ENCODE measurements around the gene ABRAXAS1.

The ABRAXAS1 gene

GRCh38 chr4:83440899-83441298 is 44.0 kb downstream of the ABRAXAS1 start:
- Histone ChIP-seq H3K79me2 (ENCODE audit: low read length) (no peaks in the 10 kb centered on the region), H3K4me3 (ENCODE audit: low read length) (no peak overlapping the region), H2AFZ (ENCODE audit: low read depth, low read length) (no peak overlapping the region), H3K9ac (ENCODE audit: low read length) (no peak overlapping the region), H4K20me1 (ENCODE audit: insufficient read depth, low read length) (no peaks in the 10 kb centered on the region), H3K9me3 (ENCODE audit: insufficient read depth, low read length) (no peaks in the 10 kb centered on the region), H3K4me2 (ENCODE audit: low read length) (no peak overlapping the region), H3K27me3 (ENCODE audit: low read depth, low read length) (no peaks in the 10 kb centered on the region), H3K4me1 (ENCODE audit: low read length) (no peaks in the 10 kb centered on the region), H3K27ac (ENCODE audit: low read length) (no peak overlapping the region), H3K36me3 (replicated peaks; ENCODE audit: low read depth, low read length) (peaks cover 23% of the 10 kb centered on the region)
- TF ChIP-seq, protein P1, sequence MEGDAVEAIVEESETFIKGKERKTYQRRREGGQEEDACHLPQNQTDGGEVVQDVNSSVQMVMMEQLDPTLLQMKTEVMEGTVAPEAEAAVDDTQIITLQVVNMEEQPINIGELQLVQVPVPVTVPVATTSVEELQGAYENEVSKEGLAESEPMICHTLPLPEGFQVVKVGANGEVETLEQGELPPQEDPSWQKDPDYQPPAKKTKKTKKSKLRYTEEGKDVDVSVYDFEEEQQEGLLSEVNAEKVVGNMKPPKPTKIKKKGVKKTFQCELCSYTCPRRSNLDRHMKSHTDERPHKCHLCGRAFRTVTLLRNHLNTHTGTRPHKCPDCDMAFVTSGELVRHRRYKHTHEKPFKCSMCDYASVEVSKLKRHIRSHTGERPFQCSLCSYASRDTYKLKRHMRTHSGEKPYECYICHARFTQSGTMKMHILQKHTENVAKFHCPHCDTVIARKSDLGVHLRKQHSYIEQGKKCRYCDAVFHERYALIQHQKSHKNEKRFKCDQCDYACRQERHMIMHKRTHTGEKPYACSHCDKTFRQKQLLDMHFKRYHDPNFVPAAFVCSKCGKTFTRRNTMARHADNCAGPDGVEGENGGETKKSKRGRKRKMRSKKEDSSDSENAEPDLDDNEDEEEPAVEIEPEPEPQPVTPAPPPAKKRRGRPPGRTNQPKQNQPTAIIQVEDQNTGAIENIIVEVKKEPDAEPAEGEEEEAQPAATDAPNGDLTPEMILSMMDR (IDR thresholded peaks at IDR 0.05; ENCODE audit: low read depth, low read length), result no peak
- no peak for TF ChIP-seq EZH2phosphoT487 (IDR thresholded peaks at IDR 0.05; ENCODE audit: low read depth)

- Histone ChIP-seq H3K79me2 (ENCODE audit: low read length) (no peaks in the 10 kb centered on the region), H3K4me3 (ENCODE audit: low read length) (no peak overlapping the region), H3K4me2 (ENCODE audit: low read length) (no peak overlapping the region), H4K20me1 (ENCODE audit: insufficient read depth, low read length) (no peaks in the 10 kb centered on the region), H3K4me1 (ENCODE audit: low read length) (no peaks in the 10 kb centered on the region), H3K36me3 (replicated peaks; ENCODE audit: low read depth, low read length) (peaks cover 23% of the 10 kb centered on the region), H3K9me3 (ENCODE audit: insufficient read depth, low read length) (no peaks in the 10 kb centered on the region), H3K9ac (ENCODE audit: low read length) (no peak overlapping the region), H2AFZ (ENCODE audit: low read depth, low read length) (no peak overlapping the region), H3K27me3 (ENCODE audit: low read depth, low read length) (no peaks in the 10 kb centered on the region), H3K27ac (ENCODE audit: low read length) (no peak overlapping the region)
- TF ChIP-seq EZH2phosphoT487 (IDR thresholded peaks at IDR 0.05; ENCODE audit: low read depth), result no peak
- TF ChIP-seq, protein P1 (IDR thresholded peaks at IDR 0.05; ENCODE audit: low read depth, low read length), result no peak
Measured at GRCh38 chr4:83440148-83440814, 44.6 kb downstream of the ABRAXAS1 start.

DNA sequence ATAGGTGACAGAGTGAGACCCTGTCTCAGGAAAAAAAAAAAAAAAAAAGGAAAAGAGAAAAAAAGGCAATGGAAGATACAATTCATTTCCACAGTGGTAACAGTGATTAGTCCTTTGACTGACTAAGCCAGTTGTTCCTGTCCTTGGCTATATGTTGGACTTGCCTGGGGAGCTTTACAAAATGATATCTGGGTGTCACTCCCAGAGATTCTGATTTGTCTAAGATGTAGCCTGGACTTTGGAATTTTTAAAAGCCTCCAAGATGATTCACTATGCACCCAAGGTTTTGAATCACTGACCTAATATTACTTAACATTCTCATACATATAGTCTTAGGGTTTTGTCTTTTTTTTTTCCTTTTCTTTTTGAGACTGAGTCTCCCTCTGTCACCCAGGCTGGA is 46.2 kb downstream of the ABRAXAS1 start:
- no peaks in the 10 kb centered on the region for H4K20me1 ChIP-seq (ENCODE audit: insufficient read depth, low read length)
- H2AFZ ChIP-seq (ENCODE audit: low read depth, low read length), result no peak overlapping the region
- peaks cover 21% of the 10 kb centered on the region for H3K36me3 ChIP-seq (replicated peaks; ENCODE audit: low read depth, low read length)
- no peaks in the 10 kb centered on the region for H3K79me2 ChIP-seq (ENCODE audit: low read length)
- H3K4me3 ChIP-seq (ENCODE audit: low read length), result no peak overlapping the region
- no peak overlapping the region for H3K9ac ChIP-seq (ENCODE audit: low read length)
- TF ChIP-seq EZH2phosphoT487 (IDR thresholded peaks at IDR 0.05; ENCODE audit: low read depth), result no peak
- TF ChIP-seq, protein P1 (IDR thresholded peaks at IDR 0.05; ENCODE audit: low read depth, low read length), result no peak
- H3K4me2 ChIP-seq (ENCODE audit: low read length), result no peak overlapping the region
- H3K4me1 ChIP-seq (ENCODE audit: low read length), result no peaks in the 10 kb centered on the region
- no peaks in the 10 kb centered on the region for H3K9me3 ChIP-seq (ENCODE audit: insufficient read depth, low read length)
- H3K27ac ChIP-seq (ENCODE audit: low read length), result no peak overlapping the region
- no peaks in the 10 kb centered on the region for H3K27me3 ChIP-seq (ENCODE audit: low read depth, low read length)

DNA sequence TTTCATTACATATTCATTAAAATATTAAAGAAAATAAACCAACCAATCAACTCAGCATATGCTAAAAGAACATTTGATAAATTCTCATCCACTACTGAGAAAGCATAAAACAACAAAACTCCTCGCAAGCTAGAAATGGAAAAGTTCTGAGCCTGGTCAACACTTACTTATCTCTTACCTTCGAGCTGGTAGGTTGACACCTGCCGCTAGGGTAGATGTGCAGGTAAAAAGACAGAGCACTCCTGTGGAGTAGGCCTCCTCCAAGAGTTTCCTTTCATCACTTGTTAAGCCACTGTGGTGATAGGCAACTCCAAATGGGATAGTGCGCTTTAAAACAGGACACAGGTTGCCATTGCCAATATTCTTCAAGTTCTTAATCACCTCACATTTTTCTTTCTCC is 48.2 kb downstream of the ABRAXAS1 start:
- no peaks in the 10 kb centered on the region for H4K20me1 ChIP-seq (ENCODE audit: insufficient read depth, low read length)
- H3K27me3 ChIP-seq (ENCODE audit: low read depth, low read length), result no peaks in the 10 kb centered on the region
- no peaks in the 10 kb centered on the region for H3K9me3 ChIP-seq (ENCODE audit: insufficient read depth, low read length)
- H3K4me3 ChIP-seq (ENCODE audit: low read length), result no peak overlapping the region
- no peak overlapping the region for H2AFZ ChIP-seq (ENCODE audit: low read depth, low read length)
- no peak for TF ChIP-seq EZH2phosphoT487 (IDR thresholded peaks at IDR 0.05; ENCODE audit: low read depth)
- TF ChIP-seq, protein P1 (IDR thresholded peaks at IDR 0.05; ENCODE audit: low read depth, low read length), result no peak
- no peak overlapping the region for H3K27ac ChIP-seq (ENCODE audit: low read length)
- peaks cover 17% of the 10 kb centered on the region for H3K36me3 ChIP-seq (replicated peaks; ENCODE audit: low read depth, low read length)
- H3K79me2 ChIP-seq (ENCODE audit: low read length), result no peaks in the 10 kb centered on the region
- no peak overlapping the region for H3K4me2 ChIP-seq (ENCODE audit: low read length)
- H3K4me1 ChIP-seq (ENCODE audit: low read length), result no peaks in the 10 kb centered on the region
- H3K9ac ChIP-seq (ENCODE audit: low read length), result no peak overlapping the region

All from OCI-LY3 (cell line).